Measurements from ENCODE around the gene SLC35G1. TPM values are rescaled to one million over a fixed set of nuclear protein-coding genes. Genes with fewer than 3 reads are reported as not detected.

Gene SLC35G1
- total and polyA plus RNA-seq, 2 of the 8 experiments (the other 6 are each of a cell fraction or from before 2014, with no cell fraction given) = 6.2 to 6.4 TPM

DNA sequence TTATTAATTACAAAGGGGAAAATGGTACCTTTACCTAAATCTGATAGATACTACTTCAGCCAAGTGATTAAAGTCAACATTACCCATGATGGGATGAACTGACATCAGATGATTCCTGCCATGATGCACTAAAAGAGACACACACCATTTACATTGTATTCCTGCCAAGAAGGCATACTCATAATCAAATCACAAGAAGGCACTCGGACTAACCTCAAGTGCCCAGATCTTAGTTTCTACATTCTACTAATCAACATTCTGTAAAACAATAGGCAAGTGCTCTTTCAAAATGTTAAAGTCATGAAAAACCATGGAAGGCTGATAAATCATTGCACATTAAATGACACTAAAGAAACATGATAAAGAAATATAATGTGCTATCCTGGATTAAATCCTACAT is 44.4 kb downstream of the SLC35G1 start (continued):
- TF ChIP-seq, protein P1, sequence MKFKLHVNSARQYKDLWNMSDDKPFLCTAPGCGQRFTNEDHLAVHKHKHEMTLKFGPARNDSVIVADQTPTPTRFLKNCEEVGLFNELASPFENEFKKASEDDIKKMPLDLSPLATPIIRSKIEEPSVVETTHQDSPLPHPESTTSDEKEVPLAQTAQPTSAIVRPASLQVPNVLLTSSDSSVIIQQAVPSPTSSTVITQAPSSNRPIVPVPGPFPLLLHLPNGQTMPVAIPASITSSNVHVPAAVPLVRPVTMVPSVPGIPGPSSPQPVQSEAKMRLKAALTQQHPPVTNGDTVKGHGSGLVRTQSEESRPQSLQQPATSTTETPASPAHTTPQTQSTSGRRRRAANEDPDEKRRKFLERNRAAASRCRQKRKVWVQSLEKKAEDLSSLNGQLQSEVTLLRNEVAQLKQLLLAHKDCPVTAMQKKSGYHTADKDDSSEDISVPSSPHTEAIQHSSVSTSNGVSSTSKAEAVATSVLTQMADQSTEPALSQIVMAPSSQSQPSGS (IDR thresholded peaks at IDR 0.05; ENCODE audit: low read length) = no peak
- TF ChIP-seq, protein P2, sequence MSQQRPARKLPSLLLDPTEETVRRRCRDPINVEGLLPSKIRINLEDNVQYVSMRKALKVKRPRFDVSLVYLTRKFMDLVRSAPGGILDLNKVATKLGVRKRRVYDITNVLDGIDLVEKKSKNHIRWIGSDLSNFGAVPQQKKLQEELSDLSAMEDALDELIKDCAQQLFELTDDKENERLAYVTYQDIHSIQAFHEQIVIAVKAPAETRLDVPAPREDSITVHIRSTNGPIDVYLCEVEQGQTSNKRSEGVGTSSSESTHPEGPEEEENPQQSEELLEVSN (IDR thresholded peaks at IDR 0.05) = no peak
- TF ChIP-seq HDAC2 (IDR thresholded peaks at IDR 0.05; ENCODE audit: borderline replicate concordance in 1 of 2, low read depth in 2 of 2, low read length in 2 of 2) = no peak

All from H1 (cell line).